Measurements from ENCODE around the gene HINFP.

DNA sequence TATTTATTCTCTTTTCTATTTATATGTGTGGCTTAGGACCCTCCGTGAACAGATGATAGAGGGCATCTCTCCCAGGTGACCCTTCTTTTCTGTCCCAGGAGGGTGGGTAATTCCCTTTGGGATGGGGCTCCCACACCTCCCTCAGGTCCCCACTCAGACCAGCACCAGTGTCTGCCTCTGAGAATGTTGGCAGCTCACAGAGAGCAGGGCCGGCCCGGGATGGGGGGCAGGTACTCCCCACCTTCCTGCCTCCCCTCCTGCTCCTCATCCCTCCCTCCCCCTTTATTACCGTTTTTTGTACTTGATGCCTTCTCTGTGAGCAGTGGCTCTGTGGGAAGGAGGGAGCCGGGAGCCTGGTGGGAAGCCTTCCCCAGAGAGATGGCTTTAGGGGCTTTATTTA, 4.8 kb upstream of the HINFP start:
- TF ChIP-seq, protein P1, sequence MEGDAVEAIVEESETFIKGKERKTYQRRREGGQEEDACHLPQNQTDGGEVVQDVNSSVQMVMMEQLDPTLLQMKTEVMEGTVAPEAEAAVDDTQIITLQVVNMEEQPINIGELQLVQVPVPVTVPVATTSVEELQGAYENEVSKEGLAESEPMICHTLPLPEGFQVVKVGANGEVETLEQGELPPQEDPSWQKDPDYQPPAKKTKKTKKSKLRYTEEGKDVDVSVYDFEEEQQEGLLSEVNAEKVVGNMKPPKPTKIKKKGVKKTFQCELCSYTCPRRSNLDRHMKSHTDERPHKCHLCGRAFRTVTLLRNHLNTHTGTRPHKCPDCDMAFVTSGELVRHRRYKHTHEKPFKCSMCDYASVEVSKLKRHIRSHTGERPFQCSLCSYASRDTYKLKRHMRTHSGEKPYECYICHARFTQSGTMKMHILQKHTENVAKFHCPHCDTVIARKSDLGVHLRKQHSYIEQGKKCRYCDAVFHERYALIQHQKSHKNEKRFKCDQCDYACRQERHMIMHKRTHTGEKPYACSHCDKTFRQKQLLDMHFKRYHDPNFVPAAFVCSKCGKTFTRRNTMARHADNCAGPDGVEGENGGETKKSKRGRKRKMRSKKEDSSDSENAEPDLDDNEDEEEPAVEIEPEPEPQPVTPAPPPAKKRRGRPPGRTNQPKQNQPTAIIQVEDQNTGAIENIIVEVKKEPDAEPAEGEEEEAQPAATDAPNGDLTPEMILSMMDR (IDR thresholded peaks at IDR 0.05): no peak
- TF ChIP-seq POLR2A (IDR thresholded peaks at IDR 0.05): no peak

All from Peyer's patch (tissue), 4 donors.